Panc1 (cell line): ENCODE data around the gene TAGLN. TPM values are rescaled to one million over a fixed set of nuclear protein-coding genes. Genes with fewer than 3 reads are reported as not detected.

Source experiments
- ATAC-seq: fragments of 200-7000 bp; cut with Tn5 transposase; 2 replicates; pipeline ENCODE4 v1.9.1; 2020; ENCODE audit warnings: mild to moderate bottlenecking, moderate library complexity
- BruUV-seq: library from RNA; stranded (reverse); fragments of 400-500 nt; replicated peaks from 2 replicates; lab custom pipeline; 2021; lab: Mats Ljungman, UMichigan
- CTCF ChIA-PET: fragments of 300-600 bp; sonication (Branson Sonifier 250); formaldehyde crosslinking; loops from one replicate; lab custom pipeline; 2022; ENCODE audit warnings: antibody characterized with exemption; lab: Charles Lee
- POLR2A ChIA-PET: fragments of 300-600 bp; sonication (Branson Sonifier 250); formaldehyde crosslinking; loops from one replicate; lab custom pipeline; 2022; ENCODE audit warnings: antibody characterized with exemption; lab: Charles Lee
- DNase-seq: peaks from one replicate; pipeline ENCODE4 v3.0.0-alpha.2; 2010; ENCODE audit warnings: low read depth, low spot score
- H3K27ac ChIP-seq: 2 replicates; pipeline ENCODE4 v1.5.1; 2011; ENCODE audit warnings: mild to moderate bottlenecking, low read length, inconsistent platforms
- H3K27me3 ChIP-seq: fragments of 200-500 bp; sonication (Bioruptor generic); 2 replicates; pipeline ENCODE4 v1.6.0; 2014; ENCODE audit warnings: low read length, inconsistent platforms; ENCODE audit not compliant: control insufficient read depth, insufficient read depth
- H3K36me3 ChIP-seq: fragments of 200-500 bp; sonication (Bioruptor generic); 2 replicates; pipeline ENCODE4 v1.5.1; 2014; ENCODE audit warnings: inconsistent platforms, mild to moderate bottlenecking, low read length, moderate library complexity; ENCODE audit not compliant: control insufficient read depth, insufficient read depth
- H3K4me1 ChIP-seq: 2 replicates; pipeline ENCODE4 v1.5.1; 2011; ENCODE audit warnings: inconsistent platforms, mild to moderate bottlenecking, low read length, moderate library complexity; ENCODE audit not compliant: control insufficient read depth, insufficient read depth
- H3K4me3 ChIP-seq, 2 experiments: 2 replicates each; pipeline ENCODE4 v1.5.1; 2011 to 2012; ENCODE audit warnings: low read depth in 2 of 2, low read length in 2 of 2, mild to moderate bottlenecking in 2 of 2, inconsistent platforms in 1 of 2, moderate library complexity in 1 of 2
- H3K9me3 ChIP-seq: fragments of 200-500 bp; sonication (Bioruptor generic); 2 replicates; pipeline ENCODE4 v1.5.1; 2014; ENCODE audit warnings: low read depth, mild to moderate bottlenecking, inconsistent platforms, low read length, moderate library complexity; ENCODE audit not compliant: control insufficient read depth, insufficient read depth
- CTCF ChIP-seq: fragments of 450-650 bp; IDR thresholded peaks from 2 replicates; pipeline ENCODE4 v1.5.1; 2017; ENCODE audit warnings: mild to moderate bottlenecking
- POLR2AphosphoS5 ChIP-seq: IDR thresholded peaks from 2 replicates; pipeline ENCODE4 v1.6.1; 2012; ENCODE audit warnings: mild to moderate bottlenecking, low read depth, low read length, moderate library complexity
- REST ChIP-seq, 2 experiments: IDR thresholded peaks; 2 replicates each; pipeline ENCODE4 v1.6.1; 2011 to 2012; ENCODE audit warnings: low read depth in 2 of 2, control low read depth in 1 of 2, low read length in 1 of 2, mild to moderate bottlenecking in 1 of 2, moderate library complexity in 1 of 2; ENCODE audit not compliant: insufficient read depth in 1 of 2
- SIN3A ChIP-seq: IDR thresholded peaks from 2 replicates; pipeline ENCODE4 v1.6.1; 2012; ENCODE audit warnings: low read depth, mild to moderate bottlenecking, low read length, moderate library complexity, borderline replicate concordance; ENCODE audit not compliant: insufficient read depth
- TCF7L2 ChIP-seq: IDR thresholded peaks from 2 replicates; pipeline ENCODE4 v1.6.1; 2011; ENCODE audit warnings: mild to moderate bottlenecking, low read depth, low read length, inconsistent platforms
- in situ Hi-C: cut with HindIII; loops from 2 replicates; pipeline ENCODE4 v1.10.0; 2016; ENCODE audit warnings: low sequenced_read_pairs, low pct_unique_long_range_greater_than_20kb
- intact Hi-C: fragments of 100-400 bp; cut with micrococcal nuclease; formaldehyde crosslinking; loops from one replicate; pipeline ENCODE4 v1.10.0; 2022; ENCODE audit not compliant: unreplicated experiment
- total RNA-seq: library from RNA; stranded (reverse); gene quantifications from one replicate; pipeline ENCODE4 v1.2.1, GENCODE V29; 2021; ENCODE audit not compliant: unreplicated experiment

The TAGLN gene
- total RNA-seq, 1 experiment from 2014 or later: 6.4 TPM

GRCh38 chr11:117219001-117219400 lies 19.8 kb downstream of the TAGLN start:
- H3K4me1 ChIP-seq: no peaks in the 10 kb centered on the region
- in situ Hi-C loops: no loop called here
- POLR2A ChIA-PET: no interaction called here
- no peak overlapping the region for H3K4me3 ChIP-seq
- H3K27ac ChIP-seq: no peak overlapping the region
- intact Hi-C loops: no loop called here
- no peak for TF ChIP-seq POLR2AphosphoS5
- TF ChIP-seq SIN3A: no peak
- TF ChIP-seq TCF7L2: no peak
- TF ChIP-seq REST (IDR thresholded peaks at IDR 0.05; ENCODE audit: insufficient read depth in 1 of 2, low read depth in 2 of 2, low read length in 1 of 2): no peak
- TF ChIP-seq CTCF: no peak
- no peaks in the 10 kb centered on the region for H3K27me3 ChIP-seq
- no peaks in the 10 kb centered on the region for H3K9me3 ChIP-seq
- DNase-seq (no peak), ATAC-seq (no peak)
- no TSS peak for BruUV-seq
- 0 out of 2 replicates have a peak, but pooled peaks cover 2% of the 10 kb centered on the region for H3K36me3 ChIP-seq
- CTCF ChIA-PET: no interaction called here

GRCh38 chr11:117219455-117219854 lies 20.3 kb downstream of the TAGLN start:
- no TSS peak for BruUV-seq
- no peak overlapping the region for H3K27ac ChIP-seq
- H3K36me3 ChIP-seq: 0 out of 2 replicates have a peak, but pooled peaks cover 2% of the 10 kb centered on the region
- no peaks in the 10 kb centered on the region for H3K4me1 ChIP-seq
- POLR2A ChIA-PET: no interaction called here
- in situ Hi-C loops (no loop called here), intact Hi-C loops (no loop called here)
- H3K9me3 ChIP-seq: no peaks in the 10 kb centered on the region
- no peak for DNase-seq
- TF ChIP-seq TCF7L2 (no peak), CTCF (no peak), POLR2AphosphoS5 (no peak), SIN3A (no peak), REST (IDR thresholded peaks at IDR 0.05; ENCODE audit: insufficient read depth in 1 of 2, low read depth in 2 of 2, low read length in 1 of 2) (no peak)
- CTCF ChIA-PET: no interaction called here
- no peak for ATAC-seq
- no peak overlapping the region for H3K4me3 ChIP-seq
- no peaks in the 10 kb centered on the region for H3K27me3 ChIP-seq
